HL-60 (cell line): Measurements from ENCODE around the gene SKAP2.

ENCODE experiments used
- DNase-seq, 2 experiments: peaks; one replicate each; pipeline ENCODE4 v3.0.0-alpha.2; 2010 to 2020; ENCODE audit warnings: low read depth in 1 of 2, low spot score in 1 of 2
- H3K27ac ChIP-seq: fragments of 250-450 bp; sonication (Bioruptor Pico); replicated peaks from 2 replicates; pipeline ENCODE4 v1.5.1; 2020; ENCODE audit warnings: mild to moderate bottlenecking, moderate library complexity
- H3K27me3 ChIP-seq: fragments of 250-450 bp; sonication (Bioruptor Pico); 2 replicates; pipeline ENCODE4 v1.5.1; 2021; ENCODE audit warnings: mild to moderate bottlenecking, moderate library complexity; ENCODE audit not compliant: insufficient read depth, poor library complexity, severe bottlenecking
- H3K4me3 ChIP-seq: replicated peaks from 2 replicates; pipeline ENCODE4 v1.5.1; 2011; ENCODE audit warnings: mild to moderate bottlenecking, control low read depth, low read length; ENCODE audit not compliant: insufficient read depth
- GABPA ChIP-seq: IDR thresholded peaks from 2 replicates; pipeline ENCODE4 v1.6.1; 2012; ENCODE audit warnings: low read depth
- POLR2AphosphoS5 ChIP-seq: IDR thresholded peaks from 2 replicates; pipeline ENCODE4 v1.6.1; 2012; ENCODE audit warnings: low read depth
- SPI1 ChIP-seq: IDR thresholded peaks from 2 replicates; pipeline ENCODE4 v1.6.1; 2012; ENCODE audit warnings: low read depth, mild to moderate bottlenecking, borderline replicate concordance
- long read RNA-seq: library from polyadenylated mRNA; unstranded; transcript quantifications from one replicate; pipeline ENCODE4 v2.0.0, GENCODE V29; 2020
- TF ChIP-seq, protein P1 (sequence below): IDR thresholded peaks from 2 replicates; pipeline ENCODE4 v1.6.1; 2012; ENCODE audit warnings: low read depth; ENCODE audit not compliant: insufficient replicate concordance
- TF ChIP-seq, protein P2 (sequence below): IDR thresholded peaks from one replicate; pipeline ENCODE4 v1.5.1; 2011; ENCODE audit warnings: low read length, control low read depth, inconsistent platforms; ENCODE audit not compliant: insufficient read depth

Gene SKAP2, protein sequence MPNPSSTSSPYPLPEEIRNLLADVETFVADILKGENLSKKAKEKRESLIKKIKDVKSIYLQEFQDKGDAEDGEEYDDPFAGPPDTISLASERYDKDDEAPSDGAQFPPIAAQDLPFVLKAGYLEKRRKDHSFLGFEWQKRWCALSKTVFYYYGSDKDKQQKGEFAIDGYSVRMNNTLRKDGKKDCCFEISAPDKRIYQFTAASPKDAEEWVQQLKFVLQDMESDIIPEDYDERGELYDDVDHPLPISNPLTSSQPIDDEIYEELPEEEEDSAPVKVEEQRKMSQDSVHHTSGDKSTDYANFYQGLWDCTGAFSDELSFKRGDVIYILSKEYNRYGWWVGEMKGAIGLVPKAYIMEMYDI
- long read RNA-seq, transcript SKAP2-201 (13 exons, 3,998 nt), result major isoform, 229 of 288 reads
- long read RNA-seq, partial matches to known transcripts, result 12 of 288 reads
- long read RNA-seq, other reads (novel, unspliced or antisense), result 47 of 288 reads

DNA sequence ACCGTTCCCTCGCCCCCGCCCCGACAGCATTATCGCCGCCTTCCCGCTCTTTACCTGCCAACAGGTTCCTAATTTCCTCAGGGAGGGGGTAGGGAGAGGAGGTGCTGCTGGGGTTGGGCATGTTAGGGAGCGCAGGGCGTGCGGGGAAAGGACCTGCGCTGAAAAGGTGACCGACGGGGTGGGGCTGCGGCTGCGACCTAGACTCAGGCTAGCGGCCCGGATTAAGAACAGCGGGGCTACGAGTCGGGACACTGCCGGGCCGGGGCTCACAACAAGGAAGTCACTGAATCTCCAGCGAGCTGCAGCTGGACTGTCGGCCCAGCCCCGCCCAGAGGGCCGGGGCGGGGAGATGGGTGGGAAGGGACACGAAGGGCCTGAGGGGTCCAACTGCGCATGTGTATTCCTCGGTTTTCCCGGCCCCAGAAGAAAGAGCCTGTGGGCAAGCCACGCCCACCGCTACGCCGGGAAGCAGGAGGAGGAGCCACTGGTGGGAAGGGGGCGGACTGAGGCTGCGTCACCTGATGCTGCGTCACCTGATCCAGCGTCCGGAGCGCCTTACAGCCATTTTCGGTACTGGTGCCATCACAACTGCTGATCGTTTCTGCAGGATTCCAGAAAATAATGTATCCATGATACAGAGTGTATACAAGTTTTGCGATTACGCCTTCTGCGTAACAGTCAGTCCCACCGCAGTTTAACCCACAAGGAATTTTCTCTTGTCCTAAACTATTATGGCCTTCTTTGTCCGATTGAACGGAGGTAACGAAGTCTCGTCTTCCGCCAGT is at the start of gene SKAP2:
Gene SKAP2, minus strand, starts transcription at position 282 of the 785 bp plus-strand sequence. Its CDS starts 161 bp downstream, at position 121.
- Histone ChIP-seq H3K27me3 (no peaks in the 10 kb centered on the region), H3K27ac (peak within 1 kb of the TSS; percentile 90), H3K4me3 (peak within 1 kb of the TSS; percentile 78)
- DNase-seq, result peak; percentile 95 to 99
- TF ChIP-seq, protein P1, sequence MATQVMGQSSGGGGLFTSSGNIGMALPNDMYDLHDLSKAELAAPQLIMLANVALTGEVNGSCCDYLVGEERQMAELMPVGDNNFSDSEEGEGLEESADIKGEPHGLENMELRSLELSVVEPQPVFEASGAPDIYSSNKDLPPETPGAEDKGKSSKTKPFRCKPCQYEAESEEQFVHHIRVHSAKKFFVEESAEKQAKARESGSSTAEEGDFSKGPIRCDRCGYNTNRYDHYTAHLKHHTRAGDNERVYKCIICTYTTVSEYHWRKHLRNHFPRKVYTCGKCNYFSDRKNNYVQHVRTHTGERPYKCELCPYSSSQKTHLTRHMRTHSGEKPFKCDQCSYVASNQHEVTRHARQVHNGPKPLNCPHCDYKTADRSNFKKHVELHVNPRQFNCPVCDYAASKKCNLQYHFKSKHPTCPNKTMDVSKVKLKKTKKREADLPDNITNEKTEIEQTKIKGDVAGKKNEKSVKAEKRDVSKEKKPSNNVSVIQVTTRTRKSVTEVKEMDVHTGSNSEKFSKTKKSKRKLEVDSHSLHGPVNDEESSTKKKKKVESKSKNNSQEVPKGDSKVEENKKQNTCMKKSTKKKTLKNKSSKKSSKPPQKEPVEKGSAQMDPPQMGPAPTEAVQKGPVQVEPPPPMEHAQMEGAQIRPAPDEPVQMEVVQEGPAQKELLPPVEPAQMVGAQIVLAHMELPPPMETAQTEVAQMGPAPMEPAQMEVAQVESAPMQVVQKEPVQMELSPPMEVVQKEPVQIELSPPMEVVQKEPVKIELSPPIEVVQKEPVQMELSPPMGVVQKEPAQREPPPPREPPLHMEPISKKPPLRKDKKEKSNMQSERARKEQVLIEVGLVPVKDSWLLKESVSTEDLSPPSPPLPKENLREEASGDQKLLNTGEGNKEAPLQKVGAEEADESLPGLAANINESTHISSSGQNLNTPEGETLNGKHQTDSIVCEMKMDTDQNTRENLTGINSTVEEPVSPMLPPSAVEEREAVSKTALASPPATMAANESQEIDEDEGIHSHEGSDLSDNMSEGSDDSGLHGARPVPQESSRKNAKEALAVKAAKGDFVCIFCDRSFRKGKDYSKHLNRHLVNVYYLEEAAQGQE, result no peak
- TF ChIP-seq GABPA, result no peak
- TF ChIP-seq SPI1, result peak; percentile 38; the same call in 1 of the 2 replicates
- peak; percentile 89 for TF ChIP-seq POLR2AphosphoS5
- TF ChIP-seq, protein P2, sequence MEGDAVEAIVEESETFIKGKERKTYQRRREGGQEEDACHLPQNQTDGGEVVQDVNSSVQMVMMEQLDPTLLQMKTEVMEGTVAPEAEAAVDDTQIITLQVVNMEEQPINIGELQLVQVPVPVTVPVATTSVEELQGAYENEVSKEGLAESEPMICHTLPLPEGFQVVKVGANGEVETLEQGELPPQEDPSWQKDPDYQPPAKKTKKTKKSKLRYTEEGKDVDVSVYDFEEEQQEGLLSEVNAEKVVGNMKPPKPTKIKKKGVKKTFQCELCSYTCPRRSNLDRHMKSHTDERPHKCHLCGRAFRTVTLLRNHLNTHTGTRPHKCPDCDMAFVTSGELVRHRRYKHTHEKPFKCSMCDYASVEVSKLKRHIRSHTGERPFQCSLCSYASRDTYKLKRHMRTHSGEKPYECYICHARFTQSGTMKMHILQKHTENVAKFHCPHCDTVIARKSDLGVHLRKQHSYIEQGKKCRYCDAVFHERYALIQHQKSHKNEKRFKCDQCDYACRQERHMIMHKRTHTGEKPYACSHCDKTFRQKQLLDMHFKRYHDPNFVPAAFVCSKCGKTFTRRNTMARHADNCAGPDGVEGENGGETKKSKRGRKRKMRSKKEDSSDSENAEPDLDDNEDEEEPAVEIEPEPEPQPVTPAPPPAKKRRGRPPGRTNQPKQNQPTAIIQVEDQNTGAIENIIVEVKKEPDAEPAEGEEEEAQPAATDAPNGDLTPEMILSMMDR, result no peak

DNA sequence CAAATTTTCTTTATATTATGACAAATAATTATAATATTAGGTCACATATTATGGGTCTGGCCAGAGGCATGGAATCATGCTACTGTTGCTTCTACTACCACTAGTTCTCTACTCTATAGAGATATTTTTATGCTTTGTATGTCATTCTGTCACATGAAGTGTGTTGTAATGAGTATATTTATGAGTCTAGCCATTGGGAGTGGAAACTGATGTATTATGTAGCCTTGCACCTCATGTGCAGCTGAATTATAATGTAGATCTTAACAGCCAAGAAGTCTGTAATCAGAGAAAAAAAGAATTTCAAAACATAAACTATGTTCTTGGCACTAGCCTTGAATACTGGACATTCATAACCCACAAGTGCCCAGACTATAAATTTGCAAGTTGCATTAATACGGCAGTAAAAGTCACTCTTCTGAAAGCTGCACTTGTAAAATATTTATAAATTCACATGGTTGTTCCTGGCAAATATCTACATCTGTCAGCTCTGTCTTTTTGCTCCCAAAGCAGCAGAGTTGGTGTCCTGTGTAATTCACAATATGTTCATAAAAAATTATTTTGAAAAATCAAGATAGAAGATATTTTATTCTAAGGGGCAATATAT is 48.6 kb upstream of the SKAP2 start:
- H3K27me3 ChIP-seq, result no peaks in the 10 kb centered on the region
- no peak for DNase-seq
- 0 out of 2 replicates have a peak overlapping the region, but pooled peaks have one; percentile 4 for H3K27ac ChIP-seq
- no peak overlapping the region for H3K4me3 ChIP-seq
- TF ChIP-seq, protein P1, result no peak
- TF ChIP-seq, protein P2, result no peak
- TF ChIP-seq SPI1 (no peak), GABPA (no peak), POLR2AphosphoS5 (no peak)

DNA sequence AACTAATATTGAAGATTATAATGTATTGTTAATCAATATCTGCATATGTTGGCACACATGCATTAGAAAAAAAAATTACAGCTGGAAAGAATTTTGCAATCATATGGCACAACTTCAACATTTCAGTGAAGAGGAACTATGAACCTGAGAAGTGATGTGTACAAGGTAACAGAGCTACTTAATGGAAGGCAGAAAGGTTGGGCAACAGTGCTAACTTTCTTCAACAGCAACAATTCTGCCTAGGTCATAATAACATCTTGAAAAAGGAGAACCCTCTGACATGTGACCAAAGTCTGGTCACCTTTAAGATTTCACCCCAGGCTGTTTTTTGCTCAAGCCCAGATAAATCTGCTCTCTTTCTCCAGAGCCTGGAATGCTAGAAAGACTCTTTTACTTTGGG is 47.9 kb upstream of the SKAP2 start:
- peak; percentile 82 for DNase-seq
- no peaks in the 10 kb centered on the region for H3K27me3 ChIP-seq
- TF ChIP-seq, protein P1, result no peak
- TF ChIP-seq GABPA (peak; percentile 18; the same call in 1 of the 2 replicates), SPI1 (peak; percentile 78; the same call in 1 of the 2 replicates)
- TF ChIP-seq, protein P2, result no peak
- H3K27ac ChIP-seq, result 0 out of 2 replicates have a peak overlapping the region, but pooled peaks have one; percentile 4
- no peak overlapping the region for H3K4me3 ChIP-seq
